ENCODE measurements around the gene MAPK8. TPM values are rescaled to one million over a fixed set of nuclear protein-coding genes. Genes with fewer than 3 reads are reported as not detected.

Gene MAPK8
- polyA plus RNA-seq, 1 of the 3 experiments (the other 2 are of a cell fraction), result 26.4 TPM

GRCh38 chr10:48455392-48456151, 149.1 kb downstream of the MAPK8 start:
- peaks cover 3 to 25% of the 10 kb centered on the region in 2 experiments; a peak in 2 of 4 replicates for H3K4me1 ChIP-seq (ENCODE audit: control insufficient read depth in 1 of 2, insufficient read depth in 2 of 2, low read depth in 1 of 2, low read length in 1 of 2)
- ChIA-PET CTCF (interaction anchor here (1.7 to 3.0 kb wide), 2 partner anchors 10 to 200 kb away, joined by 16 to 18 read pairs; no protein-coding TSS in a partner anchor), POLR2A (interaction anchor here (1.0 kb wide), 1 partner anchor 10 kb away, joined by 3 read pairs; no protein-coding TSS in a partner anchor)

More at GRCh38 chr10:48455392-48456151, 149.1 kb downstream of the MAPK8 start:
- no peak overlapping the region for H2AFZ ChIP-seq (ENCODE audit: low read depth)
- TF ChIP-seq, protein P1, sequence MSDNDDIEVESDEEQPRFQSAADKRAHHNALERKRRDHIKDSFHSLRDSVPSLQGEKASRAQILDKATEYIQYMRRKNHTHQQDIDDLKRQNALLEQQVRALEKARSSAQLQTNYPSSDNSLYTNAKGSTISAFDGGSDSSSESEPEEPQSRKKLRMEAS (IDR thresholded peaks at IDR 0.05; ENCODE audit: low read depth), result no peak
- TF ChIP-seq JUND (IDR thresholded peaks at IDR 0.05) (no peak), TCF12 (IDR thresholded peaks at IDR 0.05) (no peak), PBX3 (IDR thresholded peaks at IDR 0.05) (no peak), ZBTB33 (IDR thresholded peaks at IDR 0.05; ENCODE audit: borderline replicate concordance, low read depth) (no peak)
- TF ChIP-seq, protein P2, sequence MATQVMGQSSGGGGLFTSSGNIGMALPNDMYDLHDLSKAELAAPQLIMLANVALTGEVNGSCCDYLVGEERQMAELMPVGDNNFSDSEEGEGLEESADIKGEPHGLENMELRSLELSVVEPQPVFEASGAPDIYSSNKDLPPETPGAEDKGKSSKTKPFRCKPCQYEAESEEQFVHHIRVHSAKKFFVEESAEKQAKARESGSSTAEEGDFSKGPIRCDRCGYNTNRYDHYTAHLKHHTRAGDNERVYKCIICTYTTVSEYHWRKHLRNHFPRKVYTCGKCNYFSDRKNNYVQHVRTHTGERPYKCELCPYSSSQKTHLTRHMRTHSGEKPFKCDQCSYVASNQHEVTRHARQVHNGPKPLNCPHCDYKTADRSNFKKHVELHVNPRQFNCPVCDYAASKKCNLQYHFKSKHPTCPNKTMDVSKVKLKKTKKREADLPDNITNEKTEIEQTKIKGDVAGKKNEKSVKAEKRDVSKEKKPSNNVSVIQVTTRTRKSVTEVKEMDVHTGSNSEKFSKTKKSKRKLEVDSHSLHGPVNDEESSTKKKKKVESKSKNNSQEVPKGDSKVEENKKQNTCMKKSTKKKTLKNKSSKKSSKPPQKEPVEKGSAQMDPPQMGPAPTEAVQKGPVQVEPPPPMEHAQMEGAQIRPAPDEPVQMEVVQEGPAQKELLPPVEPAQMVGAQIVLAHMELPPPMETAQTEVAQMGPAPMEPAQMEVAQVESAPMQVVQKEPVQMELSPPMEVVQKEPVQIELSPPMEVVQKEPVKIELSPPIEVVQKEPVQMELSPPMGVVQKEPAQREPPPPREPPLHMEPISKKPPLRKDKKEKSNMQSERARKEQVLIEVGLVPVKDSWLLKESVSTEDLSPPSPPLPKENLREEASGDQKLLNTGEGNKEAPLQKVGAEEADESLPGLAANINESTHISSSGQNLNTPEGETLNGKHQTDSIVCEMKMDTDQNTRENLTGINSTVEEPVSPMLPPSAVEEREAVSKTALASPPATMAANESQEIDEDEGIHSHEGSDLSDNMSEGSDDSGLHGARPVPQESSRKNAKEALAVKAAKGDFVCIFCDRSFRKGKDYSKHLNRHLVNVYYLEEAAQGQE (IDR thresholded peaks at IDR 0.05; ENCODE audit: low read depth, low read length), result no peak
- H3K9me2 ChIP-seq, result no peaks in the 10 kb centered on the region
- peaks cover 15% of the 10 kb centered on the region; the same call in 1 of the 2 replicates for H4K20me1 ChIP-seq (ENCODE audit: insufficient read depth)
- 100% methylated on average over 3 of the region's 15 CpGs for whole genome bisulfite sequencing (ENCODE audit: low lambda C conversion rate)
- no peaks in the 10 kb centered on the region for H3K27me3 ChIP-seq (ENCODE audit: insufficient read depth)
- H3K27ac ChIP-seq (ENCODE audit: low read depth in 2 of 2, low read length in 1 of 2), result no peak overlapping the region
- no peak overlapping the region for H3K4me3 ChIP-seq (ENCODE audit: low read depth in 2 of 2, low read length in 1 of 2)
- no peak overlapping the region for H3K4me2 ChIP-seq
- no peaks in the 10 kb centered on the region for H3F3A ChIP-seq (replicated peaks; ENCODE audit: insufficient read depth)
- peaks cover 8 to 11% of the 10 kb centered on the region in 2 experiments for H3K36me3 ChIP-seq (replicated peaks in 1 of 2; ENCODE audit: control insufficient read depth in 1 of 2, insufficient read depth in 2 of 2, low read length in 1 of 2)
- H3K9me3 ChIP-seq, result no peaks in the 10 kb centered on the region
- no peak for DNase-seq
- H3K9ac ChIP-seq, result no peak overlapping the region
- peaks cover 7% of the 10 kb centered on the region; the same call in 1 of the 2 replicates for H3K79me2 ChIP-seq (ENCODE audit: insufficient read depth)
